ENCODE results near the gene MEX3D.
"Not testable (repeated sequence)": the region's sequence is repeated elsewhere in the genome, so short reads cannot be mapped to it uniquely, and the experiment has no call there.

The MEX3D gene

GRCh38 chr19:1535699-1536098 is 32.4 kb downstream of the MEX3D start:
- DNase-seq (ENCODE audit: low read depth): not testable (repeated sequence)

GRCh38 chr19:1534972-1535371 is 33.2 kb downstream of the MEX3D start:
- no peak for DNase-seq (ENCODE audit: low read depth)

GRCh38 chr19:1533510-1534150 is 34.5 kb downstream of the MEX3D start:
- no peak for DNase-seq (ENCODE audit: low read depth)

GRCh38 chr19:1532003-1532402 is 36.1 kb downstream of the MEX3D start:
- DNase-seq (ENCODE audit: low read depth): no peak

- no peak for DNase-seq (ENCODE audit: low read depth)
Measured at GRCh38 chr19:1531587-1531986, 36.5 kb downstream of the MEX3D start.

GRCh38 chr19:1530856-1531255 is 37.3 kb downstream of the MEX3D start:
- DNase-seq (ENCODE audit: low read depth): not testable (repeated sequence)

- no peak for DNase-seq (ENCODE audit: low read depth)
Measured at GRCh38 chr19:1529430-1529816, 38.7 kb downstream of the MEX3D start.

GRCh38 chr19:1528596-1529429 is 39.3 kb downstream of the MEX3D start:
- no peak for DNase-seq (ENCODE audit: low read depth)

GRCh38 chr19:1527650-1528309 is 40.3 kb downstream of the MEX3D start:
- DNase-seq (ENCODE audit: low read depth): no peak

GRCh38 chr19:1526979-1527649 is 41.0 kb downstream of the MEX3D start:
- no peak for DNase-seq (ENCODE audit: low read depth)

GRCh38 chr19:1526066-1526778 is 41.9 kb downstream of the MEX3D start:
- no peak for DNase-seq (ENCODE audit: low read depth)

- no peak for DNase-seq (ENCODE audit: low read depth)
Measured at GRCh38 chr19:1525343-1525742, 42.8 kb downstream of the MEX3D start.

GRCh38 chr19:1524972-1525325 is 43.2 kb downstream of the MEX3D start:
- DNase-seq (ENCODE audit: low read depth): no peak

- no peak for DNase-seq (ENCODE audit: low read depth)
Measured at GRCh38 chr19:1524287-1524971, 43.7 kb downstream of the MEX3D start.

- no peak for DNase-seq (ENCODE audit: low read depth)
Measured at GRCh38 chr19:1523412-1524286, 44.5 kb downstream of the MEX3D start, which contains the start of gene PLK5. Gene PLK5 (plus strand): TSS chr19:1524077. CDS start chr19:1526997, 2,920 bp downstream.

- DNase-seq (ENCODE audit: low read depth): no peak
Measured at GRCh38 chr19:1522838-1523237, 45.3 kb downstream of the MEX3D start.

- no peak for DNase-seq (ENCODE audit: low read depth)
Measured at GRCh38 chr19:1522061-1522460, 46.1 kb downstream of the MEX3D start.

GRCh38 chr19:1521636-1522035 is 46.5 kb downstream of the MEX3D start:
- DNase-seq (ENCODE audit: low read depth): no peak

- DNase-seq (ENCODE audit: low read depth): no peak
Measured at GRCh38 chr19:1520203-1520780, 47.8 kb downstream of the MEX3D start.

GRCh38 chr19:1519802-1520201 is 48.3 kb downstream of the MEX3D start:
- not testable (repeated sequence) for DNase-seq (ENCODE audit: low read depth)

All from activated T-cell treated with anti-CD3 and anti-CD28 coated beads for 24 hours (primary cell).